ENCODE data around the gene FAM78A. TPM values are rescaled to one million over a fixed set of nuclear protein-coding genes. Genes with fewer than 3 reads are reported as not detected.

FAM78A gene, protein sequence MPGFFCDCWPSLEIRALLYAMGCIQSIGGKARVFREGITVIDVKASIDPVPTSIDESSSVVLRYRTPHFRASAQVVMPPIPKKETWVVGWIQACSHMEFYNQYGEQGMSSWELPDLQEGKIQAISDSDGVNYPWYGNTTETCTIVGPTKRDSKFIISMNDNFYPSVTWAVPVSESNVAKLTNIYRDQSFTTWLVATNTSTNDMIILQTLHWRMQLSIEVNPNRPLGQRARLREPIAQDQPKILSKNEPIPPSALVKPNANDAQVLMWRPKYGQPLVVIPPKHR
- total RNA-seq (2014; rRNA removed; shearing (Covaris generic)) = 1.3 and 2.4 TPM in 2 replicates
- 1.3 and 1.5 TPM in 2 replicates for polyA plus RNA-seq (2015; cell fraction: cytosol; rRNA removed)
- polyA plus RNA-seq (2015; cell fraction: nucleus; rRNA removed) = 1.9 and 2.1 TPM in 2 replicates

- DNase-seq (ENCODE audit: low read depth) = no peak
These were observed at the start of gene FAM78A for GRCh38 chr9:131276094-131276888. TSS of gene FAM78A (minus strand) at chr9:131276510. CDS start at chr9:131276179, 331 bp downstream.

GRCh38 chr9:131324736-131325679 lies 48.7 kb upstream of the FAM78A start:
- no peak for DNase-seq (ENCODE audit: low read depth)

DNA sequence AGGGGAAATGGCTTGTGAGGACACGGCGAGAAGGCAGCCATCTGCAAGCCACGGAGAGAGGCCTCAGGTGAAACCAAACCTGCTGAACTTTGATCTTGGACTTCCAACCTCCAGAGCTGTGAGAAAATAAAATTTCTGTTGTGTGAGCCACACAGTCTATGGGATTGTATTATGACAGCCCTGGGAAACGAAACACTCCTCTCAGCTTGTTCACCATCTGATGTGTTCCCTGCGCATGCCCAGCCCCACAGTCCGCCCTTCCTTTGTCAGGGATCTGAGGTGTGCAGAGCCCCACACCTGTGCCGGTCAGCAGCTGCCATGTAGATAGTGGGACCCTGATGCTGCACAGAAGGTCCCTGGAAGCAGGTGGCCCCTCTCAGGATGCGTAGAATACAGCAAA lies 47.3 kb upstream of the FAM78A start:
- DNase-seq (ENCODE audit: low read depth) = no peak

DNA sequence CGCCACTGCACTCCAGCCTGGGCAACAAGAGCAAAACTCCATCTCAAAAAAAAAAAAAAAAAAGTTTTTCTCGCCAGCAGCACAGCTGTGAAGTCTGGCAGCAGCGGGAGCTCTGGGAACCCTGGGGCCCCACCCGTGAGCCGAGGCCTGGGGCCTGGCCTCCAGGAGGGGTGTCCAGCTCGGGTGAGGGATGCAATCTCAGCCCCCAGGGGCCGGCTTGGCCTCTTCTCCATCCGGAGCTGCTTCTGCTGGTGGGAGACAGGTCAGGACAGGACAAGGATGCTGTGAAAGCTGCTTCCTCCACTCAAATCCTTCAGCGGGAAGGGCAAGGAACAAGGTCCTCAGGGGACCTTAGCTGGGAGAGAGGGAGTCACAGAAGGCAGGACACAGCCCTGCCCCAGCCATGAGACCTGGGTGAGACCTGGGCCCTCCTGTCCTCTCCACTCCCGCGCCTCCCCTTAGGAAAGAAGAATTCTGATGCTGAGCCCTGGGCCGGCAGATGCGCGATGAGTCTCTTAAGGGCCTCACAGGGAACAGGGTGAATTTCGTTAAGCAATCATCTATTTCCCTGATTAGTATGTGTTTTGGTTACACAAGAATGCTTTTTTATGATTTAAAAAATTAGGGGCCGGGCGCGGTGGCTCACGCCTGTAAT lies 43.8 kb upstream of the FAM78A start:
- no peak for DNase-seq (ENCODE audit: low read depth)

DNA sequence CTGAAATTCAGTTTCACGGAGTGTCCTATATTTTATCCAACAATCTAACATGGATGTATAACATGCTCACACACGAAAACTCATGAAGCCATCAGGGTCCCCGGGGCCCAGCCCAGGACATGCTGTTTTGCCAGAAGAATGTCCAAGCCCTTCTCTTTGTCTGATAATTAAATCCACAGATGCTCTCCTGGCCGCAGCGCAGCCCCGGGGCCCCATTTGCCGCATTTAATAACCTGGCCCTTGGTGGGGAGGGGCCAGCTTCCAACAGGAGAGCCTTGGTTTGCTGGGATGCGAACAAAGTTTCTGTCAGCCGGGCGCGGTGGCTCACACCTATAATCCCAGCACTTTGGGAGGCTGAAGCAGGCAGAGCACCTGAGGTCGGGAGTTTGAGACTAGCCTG lies 43.2 kb upstream of the FAM78A start:
- DNase-seq (ENCODE audit: low read depth) = no peak

GRCh38 chr9:131318231-131319085 lies 42.1 kb upstream of the FAM78A start:
- no peak for DNase-seq (ENCODE audit: low read depth)

DNA sequence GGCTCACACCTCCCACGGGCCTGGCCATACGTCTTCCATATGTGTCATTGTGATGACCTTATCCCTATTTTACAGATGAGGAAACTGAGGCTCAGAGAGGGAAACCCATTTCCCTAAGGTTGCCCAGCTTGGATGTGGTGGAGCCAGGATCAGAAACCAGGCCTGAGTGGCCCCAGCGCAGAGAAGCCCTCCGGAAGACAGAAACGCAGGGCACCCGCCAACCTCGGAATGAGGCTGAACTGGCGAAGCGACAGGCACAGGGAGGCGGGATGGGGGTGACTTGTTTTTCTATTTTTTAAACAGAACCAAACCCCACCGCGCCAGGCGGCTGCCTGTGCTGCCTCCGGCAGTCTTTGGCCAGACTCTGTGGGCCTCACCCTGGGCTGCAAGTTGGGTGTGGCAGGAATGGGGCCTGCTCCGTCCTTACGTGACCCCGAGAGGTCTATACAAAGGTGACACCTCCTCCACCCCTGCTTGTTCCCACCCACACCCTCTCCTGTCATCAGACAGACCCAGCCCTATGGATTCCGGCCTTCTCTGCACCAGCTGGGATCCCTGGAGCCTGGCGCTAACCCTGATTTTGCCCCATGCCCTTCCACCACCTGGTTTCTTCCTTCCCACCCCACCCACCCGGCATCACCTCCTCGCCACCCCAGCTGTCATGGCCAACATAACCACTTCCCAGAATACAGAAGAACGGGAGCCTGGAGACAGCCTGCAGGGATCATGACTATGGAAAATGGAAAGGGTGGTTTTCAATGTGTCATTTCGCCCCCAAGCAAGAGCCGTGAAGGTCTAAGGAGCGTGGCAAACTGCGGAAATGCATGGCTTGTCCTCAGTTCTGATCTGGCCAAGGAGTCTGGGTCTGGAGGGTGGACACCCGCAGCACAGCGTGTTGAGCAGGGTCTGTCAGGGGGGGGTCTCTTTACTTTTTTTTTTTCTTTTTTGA lies 36.8 kb upstream of the FAM78A start:
- no peak for DNase-seq (ENCODE audit: low read depth)

GRCh38 chr9:131312246-131312645 lies 35.9 kb upstream of the FAM78A start:
- DNase-seq (ENCODE audit: low read depth) = no peak

DNA sequence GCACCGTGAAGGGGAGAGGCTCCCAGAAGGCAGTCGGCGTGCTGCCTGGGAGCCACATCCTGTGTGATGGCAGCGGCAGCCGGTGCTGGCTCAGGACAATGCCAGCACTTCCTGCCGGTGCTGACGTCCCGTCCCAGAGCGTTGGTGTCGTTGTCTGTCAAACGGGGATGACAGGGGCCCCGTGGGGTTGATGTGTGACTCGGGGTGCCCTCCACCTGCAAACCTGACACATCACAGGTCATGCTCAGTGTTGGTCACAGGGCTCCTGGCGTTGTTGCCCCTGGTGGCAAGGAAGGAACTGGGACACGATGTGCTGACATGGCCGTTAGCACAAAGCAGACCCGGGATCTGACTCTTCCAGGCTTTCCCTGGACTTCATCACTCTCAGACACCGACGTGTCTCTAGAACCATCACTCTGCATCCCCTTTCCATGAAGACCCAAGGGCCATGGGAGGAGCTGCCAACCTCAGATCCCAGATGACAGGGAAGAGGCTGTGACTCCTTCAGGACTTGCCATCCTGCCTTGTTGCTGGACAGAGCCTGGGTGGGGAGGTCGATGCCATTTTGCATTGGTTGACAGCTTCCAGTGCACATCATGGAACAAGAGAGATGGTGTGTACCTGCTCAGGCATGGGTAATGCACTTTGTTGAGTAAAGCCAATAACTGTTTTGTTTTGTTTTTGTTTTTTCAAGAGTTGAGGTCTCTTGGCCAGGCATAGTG lies 34.7 kb upstream of the FAM78A start:
- DNase-seq (ENCODE audit: low read depth) = no peak

- DNase-seq (ENCODE audit: low read depth) = no peak
These were observed 33.4 kb upstream of the FAM78A start for GRCh38 chr9:131309530-131310276.

- no peak for DNase-seq (ENCODE audit: low read depth)
These were observed 32.7 kb upstream of the FAM78A start for GRCh38 chr9:131308906-131309529.

DNA sequence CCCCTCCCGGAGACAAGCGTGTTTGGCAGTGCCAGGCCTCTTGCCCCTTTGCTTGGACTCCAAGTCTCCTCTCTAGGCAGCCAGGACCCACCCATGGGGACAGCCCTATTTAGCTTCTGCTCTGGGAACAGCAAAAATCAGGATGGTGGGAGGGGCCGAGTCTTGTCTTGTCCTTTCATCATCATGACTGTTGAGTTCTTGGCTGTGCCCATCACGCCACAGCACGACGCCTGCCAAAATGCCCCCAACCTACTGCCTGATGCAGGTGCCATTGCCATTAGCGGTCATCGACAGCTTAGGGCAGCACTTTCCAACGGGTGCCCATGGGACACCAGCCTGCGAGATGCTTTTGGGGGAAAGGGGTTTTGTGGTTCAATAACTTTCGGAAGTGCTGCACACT lies 32.1 kb upstream of the FAM78A start:
- DNase-seq (ENCODE audit: low read depth) = no peak

- no peak for DNase-seq (ENCODE audit: low read depth)
These were observed 31.7 kb upstream of the FAM78A start for GRCh38 chr9:131307974-131308373.

DNA sequence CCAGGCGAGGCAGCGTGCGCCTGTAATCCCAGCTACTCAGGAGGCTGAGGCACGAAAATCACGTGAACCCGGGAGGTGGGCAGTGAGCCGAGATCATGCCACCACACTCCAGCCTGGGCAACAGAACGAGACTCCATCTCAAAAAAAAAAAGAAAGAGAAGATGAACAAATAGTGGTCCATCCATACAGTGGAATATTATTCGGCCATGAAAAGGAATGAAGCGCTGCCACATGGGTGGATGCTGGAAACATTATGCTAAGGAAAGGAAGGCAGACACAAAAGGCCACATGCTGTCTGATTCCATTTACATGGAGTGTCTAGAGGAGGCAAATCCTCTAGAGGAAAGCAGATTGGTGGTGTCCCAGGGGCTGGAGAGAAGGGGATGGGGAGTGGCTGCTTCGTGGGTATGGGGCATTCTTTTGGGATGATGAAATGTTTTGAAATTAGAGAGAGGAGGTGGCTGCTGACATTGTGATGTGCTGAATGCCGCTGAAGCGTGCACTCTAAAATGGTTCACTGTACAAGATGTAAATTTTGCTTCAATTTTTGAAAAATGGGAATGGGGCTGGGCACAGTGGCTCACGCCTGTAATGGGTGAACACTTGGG lies 30.2 kb upstream of the FAM78A start:
- no peak for DNase-seq (ENCODE audit: low read depth)

GRCh38 chr9:131304676-131305355 lies 28.5 kb upstream of the FAM78A start:
- no peak for DNase-seq (ENCODE audit: low read depth)
